CD14-positive monocyte (primary cell): ENCODE measurements around the gene ITPKB. TPM values are rescaled to one million over a fixed set of nuclear protein-coding genes. Genes with fewer than 3 reads are reported as not detected.

ENCODE experiments used
- DNase-seq, 3 donors: peaks; one replicate each; pipeline ENCODE4 v3.0.0-alpha.2; 2011 to 2022
- H2AFZ ChIP-seq: 2 replicates; pipeline ENCODE4 v1.6.0; 2012; ENCODE audit warnings: mild to moderate bottlenecking, low read depth, low read length, inconsistent platforms; ENCODE audit not compliant: insufficient read depth, poor library complexity, severe bottlenecking
- H3K27ac ChIP-seq, 2 donors: 1 replicate in 1 of 2; 2 replicates in 1 of 2; pipeline ENCODE4 v1.5.1; 2012 to 2013; ENCODE audit warnings: low read length in 2 of 2, control low read depth in 1 of 2, inconsistent platforms in 1 of 2, low read depth in 1 of 2, mild to moderate bottlenecking in 1 of 2
- H3K27me3 ChIP-seq, 2 donors: one replicate each; pipeline versions ENCODE4 v1.6.0 to v1.6.1; 2011 to 2013; ENCODE audit warnings: low read length in 2 of 2; ENCODE audit not compliant: control insufficient read depth in 2 of 2, insufficient read depth in 2 of 2
- H3K36me3 ChIP-seq, 2 donors: replicated peaks in 1 of 2; 1 replicate in 1 of 2; 2 replicates in 1 of 2; pipeline versions ENCODE4 v1.5.1 to v1.6.1; 2012 to 2013; ENCODE audit warnings: low read length in 2 of 2, control low read depth in 1 of 2, inconsistent platforms in 1 of 2, mild to moderate bottlenecking in 1 of 2; ENCODE audit not compliant: insufficient read depth in 2 of 2, control insufficient read depth in 1 of 2
- H3K4me1 ChIP-seq, 2 donors: 1 replicate in 1 of 2; 2 replicates in 1 of 2; pipeline versions ENCODE4 v1.5.1 to v1.6.1; 2012 to 2013; ENCODE audit warnings: low read length in 2 of 2, control low read depth in 1 of 2, inconsistent platforms in 1 of 2, mild to moderate bottlenecking in 1 of 2, moderate library complexity in 1 of 2; ENCODE audit not compliant: insufficient read depth in 2 of 2, control insufficient read depth in 1 of 2
- H3K4me2 ChIP-seq: replicated peaks from 2 replicates; pipeline ENCODE3; 2012; ENCODE audit warnings: low read length, moderate library complexity, mild to moderate bottlenecking; ENCODE audit not compliant: poor library complexity, severe bottlenecking; ENCODE audit errors: extremely low read depth
- H3K4me3 ChIP-seq, 3 experiments: fragments of 200-600 bp in 1 of 3; sonication (generic) in 1 of 3; replicated peaks in 1 of 3; 1 replicate in 2 of 3; 2 replicates in 1 of 3; pipeline ENCODE4 v1.5.1; 2011 to 2013; ENCODE audit warnings: low read length in 3 of 3, mild to moderate bottlenecking in 3 of 3, control low read depth in 2 of 3, low read depth in 2 of 3, inconsistent platforms in 1 of 3, moderate library complexity in 1 of 3
- H3K79me2 ChIP-seq: 2 replicates; pipeline ENCODE4 v1.6.0; 2012; ENCODE audit warnings: mild to moderate bottlenecking, control low read depth, inconsistent platforms, low read length, moderate library complexity; ENCODE audit not compliant: insufficient read depth
- H3K9ac ChIP-seq: 2 replicates; pipeline ENCODE4 v1.6.0; 2017; ENCODE audit warnings: low read length, mild to moderate bottlenecking; ENCODE audit not compliant: insufficient read depth, poor library complexity, severe bottlenecking
- H3K9me3 ChIP-seq, 2 donors: replicated peaks in 1 of 2; 1 replicate in 1 of 2; 2 replicates in 1 of 2; pipeline versions ENCODE4 v1.5.1 to v1.6.1; 2012 to 2013; ENCODE audit warnings: low read length in 2 of 2, control low read depth in 1 of 2; ENCODE audit not compliant: control insufficient read depth in 1 of 2, insufficient read depth in 1 of 2
- H4K20me1 ChIP-seq: 2 replicates; pipeline ENCODE4 v1.6.0; 2012; ENCODE audit warnings: mild to moderate bottlenecking, low read length, control low read depth, moderate library complexity; ENCODE audit not compliant: insufficient read depth
- H3K27ac Mint-ChIP-seq, 7 donors: one replicate each; pipeline ENCODE4 v1.8.0; 2020; ENCODE audit warnings: mild to moderate bottlenecking in 7 of 7, mixed read lengths in 7 of 7, moderate library complexity in 6 of 7, inconsistent platforms in 2 of 7
- H3K27me3 Mint-ChIP-seq, 3 donors: one replicate each; pipeline ENCODE4 v1.8.0; 2021 to 2022; ENCODE audit warnings: low read depth in 3 of 3, mild to moderate bottlenecking in 3 of 3, mixed read lengths in 3 of 3, moderate library complexity in 3 of 3, inconsistent platforms in 1 of 3
- H3K36me3 Mint-ChIP-seq, 2 donors: one replicate each; pipeline ENCODE4 v1.8.0; 2020; ENCODE audit warnings: mixed read lengths in 2 of 2, inconsistent platforms in 1 of 2, mild to moderate bottlenecking in 1 of 2
- H3K4me1 Mint-ChIP-seq: one replicate; pipeline ENCODE4 v1.8.0; 2020; ENCODE audit warnings: mild to moderate bottlenecking, mixed read lengths
- H3K4me3 Mint-ChIP-seq, 2 donors: one replicate each; pipeline ENCODE4 v1.8.0; 2020; ENCODE audit warnings: mild to moderate bottlenecking in 2 of 2, mixed read lengths in 2 of 2, moderate library complexity in 1 of 2
- H3K9me3 Mint-ChIP-seq, 7 donors: one replicate each; pipeline ENCODE4 v1.8.0; 2020 to 2022; ENCODE audit warnings: mixed read lengths in 7 of 7, mild to moderate bottlenecking in 6 of 7, moderate library complexity in 6 of 7, inconsistent platforms in 2 of 7
- CTCF ChIP-seq: fragments of 200-600 bp; IDR thresholded peaks from one replicate; pipeline ENCODE4 v1.8.0; 2022; ENCODE audit warnings: antibody characterized with exemption, mild to moderate bottlenecking
- WGBS: methylation state at CpG from one replicate; pipeline ENCODE4 v1.1.5; 2013; ENCODE audit warnings: missing lambda C conversion rate; ENCODE audit not compliant: insufficient coverage; 5-methylcytosine and 5-hydroxymethylcytosine counted together
- intact Hi-C, 2 donors: fragments of 100-400 bp; cut with micrococcal nuclease; formaldehyde crosslinking; loops; one replicate each; pipeline versions ENCODE4 v1.15.0 to v1.15.1; 2023
- polyA plus RNA-seq, 3 donors: library from polyadenylated mRNA; depleted of rRNA in 1 of 3; unstranded in 2 of 3; stranded (reverse) in 1 of 3; fragments of 300-500 nt in 2 of 3; fragments of >200 nt in 1 of 3; fragmentation: Illumina TruSeq in 2 of 3; gene quantifications; 1 replicate in 2 of 3; 2 replicates in 1 of 3; pipeline ENCODE4 v1.2.3, GENCODE V29; 2012 to 2021

The ITPKB gene
- polyA plus RNA-seq, 3 donors, result 7.3 to 14.4 (median 10.2) TPM

- no peak overlapping the region for H2AFZ ChIP-seq
- H3K27ac Mint-ChIP-seq, result no peak overlapping the region
- H3K4me2 ChIP-seq, result no peak overlapping the region
- H3K27me3 Mint-ChIP-seq, result peaks cover 2 to 4% (median 2%) of the 10 kb centered on the region in 3 donors
- H3K36me3 Mint-ChIP-seq, result no peaks in the 10 kb centered on the region
- no peaks in the 10 kb centered on the region for H3K9me3 ChIP-seq
- no peak overlapping the region for H3K9ac ChIP-seq
- TF ChIP-seq CTCF, result no peak
- no peak overlapping the region for H3K27ac ChIP-seq
- H3K4me3 ChIP-seq, result no peak overlapping the region
- no peak overlapping the region for H3K4me3 Mint-ChIP-seq
- peaks cover 0 to under 1% (median 0%) of the 10 kb centered on the region in 7 donors for H3K9me3 Mint-ChIP-seq
- no peaks in the 10 kb centered on the region for H3K36me3 ChIP-seq
- H3K4me1 Mint-ChIP-seq, result no peaks in the 10 kb centered on the region
- no peaks in the 10 kb centered on the region for H3K79me2 ChIP-seq
- no peaks in the 10 kb centered on the region for H3K4me1 ChIP-seq
- 63% methylated on average over 3 of the region's 4 CpGs for WGBS
- intact Hi-C loops, result no loop called here
- no peaks in the 10 kb centered on the region for H3K27me3 ChIP-seq
- DNase-seq, result no peak
- H4K20me1 ChIP-seq, result no peaks in the 10 kb centered on the region
These were observed 43.9 kb upstream of the ITPKB start for GRCh38 chr1:226782845-226783601.

DNA sequence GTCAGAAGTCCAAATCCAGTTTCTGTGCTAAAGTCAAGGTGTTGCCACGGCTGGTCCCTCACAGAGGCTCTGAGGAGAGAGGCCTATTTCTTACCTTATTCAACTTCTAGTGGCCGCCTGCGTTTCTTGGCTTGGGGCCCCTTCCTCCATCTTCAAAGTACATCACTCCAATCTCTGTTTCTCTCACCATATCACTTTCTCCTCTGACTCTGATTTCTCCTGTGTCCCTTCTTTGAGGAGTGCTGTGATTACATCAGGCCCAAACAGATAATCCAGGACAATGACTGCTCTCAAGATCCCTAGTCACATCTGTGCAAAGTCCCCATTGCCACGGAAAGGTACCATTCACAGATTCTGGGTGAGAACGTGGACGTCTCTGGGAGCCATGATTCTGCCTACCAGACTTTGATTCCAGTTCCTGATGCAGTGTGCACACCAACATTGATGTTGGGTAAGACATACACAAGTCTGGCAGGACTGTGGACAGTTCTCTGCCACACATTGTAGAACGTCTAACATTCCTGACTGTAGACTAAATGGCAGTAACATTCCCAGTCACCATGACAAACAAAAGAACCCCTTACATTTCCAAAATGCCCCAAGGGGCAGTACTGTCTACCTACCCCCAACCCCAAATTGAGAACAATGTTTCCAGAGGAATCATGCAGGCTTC, 43.0 kb upstream of the ITPKB start:
- Mint-ChIP-seq H3K4me1 (no peaks in the 10 kb centered on the region), H3K27me3 (peaks cover 2 to 4% (median 2%) of the 10 kb centered on the region in 3 donors), H3K4me3 (no peak overlapping the region), H3K27ac (peak overlapping the region in 1 of 7 donors; percentile 60), H3K9me3 (peaks cover 0 to 2% (median 0%) of the 10 kb centered on the region in 7 donors), H3K36me3 (no peaks in the 10 kb centered on the region)
- Histone ChIP-seq H2AFZ (no peak overlapping the region), H3K27me3 (no peaks in the 10 kb centered on the region), H3K36me3 (no peaks in the 10 kb centered on the region), H4K20me1 (no peaks in the 10 kb centered on the region), H3K9me3 (no peaks in the 10 kb centered on the region), H3K4me3 (no peak overlapping the region), H3K27ac (no peak overlapping the region), H3K79me2 (no peaks in the 10 kb centered on the region), H3K4me1 (no peaks in the 10 kb centered on the region), H3K4me2 (no peak overlapping the region), H3K9ac (no peak overlapping the region)
- no peak for DNase-seq
- intact Hi-C loops, result no loop called here
- TF ChIP-seq CTCF, result no peak
- 93% methylated on average over 7 of the region's 7 CpGs for WGBS
